GM12864 (cell line): ENCODE results near the gene ZNF471.

Source experiments
- DNase-seq: peaks from one replicate; pipeline ENCODE4 v3.0.0-alpha.2; 2011; ENCODE audit warnings: low read depth
- H3K4me3 ChIP-seq: 2 replicates; pipeline ENCODE4 v1.5.1; 2011; ENCODE audit warnings: mild to moderate bottlenecking, low read depth, low read length, control low read depth
- TF ChIP-seq, protein P1 (sequence below): IDR thresholded peaks from 2 replicates; pipeline ENCODE4 v1.5.1; 2011; ENCODE audit warnings: low read depth, mild to moderate bottlenecking, moderate library complexity, low read length, control low read depth, inconsistent platforms; ENCODE audit errors: missing control alignments

ZNF471 gene

GRCh38 chr19:56504581-56504980 lies 3.1 kb upstream of the ZNF471 start:
- no peak for DNase-seq
- no peak overlapping the region for H3K4me3 ChIP-seq
- TF ChIP-seq, protein P1, sequence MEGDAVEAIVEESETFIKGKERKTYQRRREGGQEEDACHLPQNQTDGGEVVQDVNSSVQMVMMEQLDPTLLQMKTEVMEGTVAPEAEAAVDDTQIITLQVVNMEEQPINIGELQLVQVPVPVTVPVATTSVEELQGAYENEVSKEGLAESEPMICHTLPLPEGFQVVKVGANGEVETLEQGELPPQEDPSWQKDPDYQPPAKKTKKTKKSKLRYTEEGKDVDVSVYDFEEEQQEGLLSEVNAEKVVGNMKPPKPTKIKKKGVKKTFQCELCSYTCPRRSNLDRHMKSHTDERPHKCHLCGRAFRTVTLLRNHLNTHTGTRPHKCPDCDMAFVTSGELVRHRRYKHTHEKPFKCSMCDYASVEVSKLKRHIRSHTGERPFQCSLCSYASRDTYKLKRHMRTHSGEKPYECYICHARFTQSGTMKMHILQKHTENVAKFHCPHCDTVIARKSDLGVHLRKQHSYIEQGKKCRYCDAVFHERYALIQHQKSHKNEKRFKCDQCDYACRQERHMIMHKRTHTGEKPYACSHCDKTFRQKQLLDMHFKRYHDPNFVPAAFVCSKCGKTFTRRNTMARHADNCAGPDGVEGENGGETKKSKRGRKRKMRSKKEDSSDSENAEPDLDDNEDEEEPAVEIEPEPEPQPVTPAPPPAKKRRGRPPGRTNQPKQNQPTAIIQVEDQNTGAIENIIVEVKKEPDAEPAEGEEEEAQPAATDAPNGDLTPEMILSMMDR = no peak

DNA sequence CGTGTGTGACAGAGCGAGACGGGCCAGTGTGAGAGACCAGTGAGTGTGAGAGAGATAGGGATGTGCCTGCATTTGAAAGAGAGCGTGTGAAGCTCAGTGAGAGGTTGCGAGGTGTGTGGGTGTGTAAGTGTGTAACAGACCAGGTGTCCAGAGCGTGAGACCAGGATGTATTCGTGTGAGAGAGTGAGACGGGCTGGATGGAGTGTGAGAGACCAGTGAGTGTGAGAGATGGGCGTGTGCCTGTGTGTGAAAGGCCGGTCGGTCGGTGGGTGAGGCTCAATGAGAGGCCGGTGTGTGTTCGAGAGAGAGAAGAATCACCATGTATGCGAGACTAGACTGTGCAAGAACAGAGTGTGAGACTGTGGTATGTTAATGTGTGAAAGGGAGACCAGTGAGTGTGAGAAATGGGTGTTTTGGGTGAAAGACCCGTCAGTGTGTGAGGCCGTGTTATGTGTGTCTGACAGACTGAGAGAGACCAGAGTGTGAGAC lies 679 bp downstream of the ZNF471 start:
- no peak overlapping the region for H3K4me3 ChIP-seq
- no peak for DNase-seq
- TF ChIP-seq, protein P1 = no peak

DNA sequence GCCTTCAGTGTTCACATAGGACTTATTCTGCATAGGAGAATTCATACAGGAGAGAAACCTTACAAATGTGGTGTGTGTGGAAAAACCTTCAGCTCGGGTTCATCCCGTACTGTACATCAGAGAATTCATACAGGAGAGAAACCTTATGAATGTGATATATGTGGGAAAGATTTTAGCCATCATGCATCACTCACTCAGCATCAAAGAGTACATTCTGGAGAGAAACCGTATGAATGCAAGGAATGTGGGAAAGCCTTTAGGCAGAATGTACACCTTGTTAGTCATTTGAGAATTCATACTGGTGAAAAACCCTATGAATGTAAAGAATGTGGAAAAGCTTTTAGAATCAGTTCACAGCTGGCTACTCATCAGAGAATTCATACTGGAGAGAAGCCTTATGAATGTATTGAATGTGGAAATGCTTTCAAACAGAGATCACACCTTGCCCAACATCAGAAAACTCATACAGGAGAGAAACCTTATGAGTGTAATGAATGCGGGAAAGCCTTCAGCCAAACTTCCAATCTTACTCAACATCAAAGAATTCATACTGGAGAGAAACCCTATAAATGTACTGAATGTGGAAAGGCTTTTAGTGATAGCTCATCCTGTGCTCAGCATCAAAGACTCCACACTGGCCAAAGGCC lies 17.7 kb downstream of the ZNF471 start:
- TF ChIP-seq, protein P1 = no peak
- no peak for DNase-seq
- no peak overlapping the region for H3K4me3 ChIP-seq

DNA sequence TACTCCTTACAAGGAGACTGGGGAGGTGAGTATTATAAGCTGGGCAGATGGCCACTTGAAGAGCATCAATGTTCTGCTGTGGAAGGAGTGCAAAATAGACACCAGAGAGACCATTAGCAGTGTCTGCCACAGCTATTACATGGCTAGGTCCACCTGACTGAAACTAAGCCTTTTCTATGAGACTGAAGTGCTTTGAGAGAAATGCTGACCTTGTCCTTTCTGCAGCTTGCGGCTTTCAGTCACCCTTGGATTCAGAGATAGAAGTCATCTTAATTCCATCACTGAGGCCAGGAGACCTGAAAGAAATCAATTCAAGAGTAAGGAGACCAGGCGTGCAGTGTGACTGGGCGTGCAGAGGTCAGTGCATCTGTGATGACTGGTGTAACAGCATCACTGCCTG lies 29.8 kb downstream of the ZNF471 start:
- H3K4me3 ChIP-seq = no peak overlapping the region
- no peak for DNase-seq
- TF ChIP-seq, protein P1 = no peak

GRCh38 chr19:56538254-56538760 lies 30.7 kb downstream of the ZNF471 start:
- H3K4me3 ChIP-seq = no peak overlapping the region
- no peak for DNase-seq
- TF ChIP-seq, protein P1 = no peak

DNA sequence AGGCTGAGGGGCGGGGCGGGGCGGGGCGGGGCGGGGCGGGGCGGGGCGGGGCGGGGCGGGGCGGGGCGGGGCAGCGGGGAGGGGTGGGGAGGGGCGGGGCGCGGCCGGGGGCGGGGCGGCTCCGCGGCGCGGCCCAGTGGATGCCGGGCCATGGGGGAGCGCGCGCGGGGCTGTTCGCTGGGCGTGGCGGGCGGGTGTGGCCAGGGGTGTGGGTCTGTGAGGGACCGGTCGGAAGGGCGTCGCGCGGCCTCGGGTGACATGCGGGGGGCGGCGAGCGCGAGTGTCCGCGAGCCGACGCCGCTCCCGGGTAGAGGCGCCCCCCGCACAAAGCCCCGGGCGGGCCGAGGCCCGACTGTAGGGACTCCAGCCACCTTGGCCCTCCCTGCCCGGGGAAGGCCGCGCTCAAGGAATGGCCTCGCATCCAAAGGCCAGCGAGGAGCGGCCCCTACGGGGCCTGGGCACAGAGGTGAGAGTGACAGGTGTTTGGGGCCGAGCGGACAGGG lies 31.2 kb downstream of the ZNF471 start, which contains the start of gene ZFP28:
ZFP28 (plus strand) TSS at position 188 of the 503 bp plus-strand sequence; CDS start at position 259, 71 bp downstream.
- no peak for DNase-seq
- TF ChIP-seq, protein P1 = no peak
- H3K4me3 ChIP-seq = no peak within 1 kb of the TSS
